ENCODE results near the gene KCND3. TPM values are rescaled to one million over a fixed set of nuclear protein-coding genes. Genes with fewer than 3 reads are reported as not detected.

Gene KCND3
- total and polyA plus RNA-seq, 8 donors: 0.87 to 15.8 (median 4.5) TPM

DNA sequence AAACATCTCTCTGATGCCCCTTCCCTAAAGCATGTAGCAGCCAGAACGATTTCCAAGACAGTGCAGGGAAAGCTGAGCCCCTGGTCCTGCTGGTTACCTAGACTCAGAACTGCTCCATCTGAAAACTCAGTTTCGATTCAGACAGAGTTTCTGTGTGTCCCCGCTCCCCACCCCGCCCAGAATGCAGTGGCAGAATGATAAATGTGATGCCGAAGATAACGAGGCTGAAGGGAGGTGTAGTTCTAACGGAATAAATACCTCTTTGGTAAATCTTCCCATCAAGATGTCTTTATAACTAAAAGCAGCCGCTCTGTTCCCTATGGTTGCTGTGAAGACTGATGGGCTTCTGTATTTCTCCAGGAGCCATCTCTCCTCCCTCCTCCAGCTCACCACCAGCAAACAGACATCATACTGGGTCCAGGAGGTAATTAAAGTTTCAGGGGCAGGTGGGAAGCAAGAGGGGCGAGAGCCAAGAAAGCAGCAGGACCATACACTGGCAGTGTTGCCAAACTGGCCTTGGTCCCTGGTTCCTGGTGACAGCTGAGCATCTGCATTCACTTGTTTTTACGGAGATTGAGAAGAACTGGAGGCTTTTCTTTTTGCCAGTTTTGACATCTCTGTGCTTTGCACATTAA, 156.8 kb downstream of the KCND3 start:
- no peak overlapping the region for H3K27ac ChIP-seq
- DNase-seq: no peak
- TF ChIP-seq POLR2A (IDR thresholded peaks at IDR 0.05) (no peak), EP300 (IDR thresholded peaks at IDR 0.05) (no peak), POLR2AphosphoS5 (IDR thresholded peaks at IDR 0.05) (no peak)
- TF ChIP-seq, protein P1, sequence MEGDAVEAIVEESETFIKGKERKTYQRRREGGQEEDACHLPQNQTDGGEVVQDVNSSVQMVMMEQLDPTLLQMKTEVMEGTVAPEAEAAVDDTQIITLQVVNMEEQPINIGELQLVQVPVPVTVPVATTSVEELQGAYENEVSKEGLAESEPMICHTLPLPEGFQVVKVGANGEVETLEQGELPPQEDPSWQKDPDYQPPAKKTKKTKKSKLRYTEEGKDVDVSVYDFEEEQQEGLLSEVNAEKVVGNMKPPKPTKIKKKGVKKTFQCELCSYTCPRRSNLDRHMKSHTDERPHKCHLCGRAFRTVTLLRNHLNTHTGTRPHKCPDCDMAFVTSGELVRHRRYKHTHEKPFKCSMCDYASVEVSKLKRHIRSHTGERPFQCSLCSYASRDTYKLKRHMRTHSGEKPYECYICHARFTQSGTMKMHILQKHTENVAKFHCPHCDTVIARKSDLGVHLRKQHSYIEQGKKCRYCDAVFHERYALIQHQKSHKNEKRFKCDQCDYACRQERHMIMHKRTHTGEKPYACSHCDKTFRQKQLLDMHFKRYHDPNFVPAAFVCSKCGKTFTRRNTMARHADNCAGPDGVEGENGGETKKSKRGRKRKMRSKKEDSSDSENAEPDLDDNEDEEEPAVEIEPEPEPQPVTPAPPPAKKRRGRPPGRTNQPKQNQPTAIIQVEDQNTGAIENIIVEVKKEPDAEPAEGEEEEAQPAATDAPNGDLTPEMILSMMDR (IDR thresholded peaks at IDR 0.05): no peak
- no peaks in the 10 kb centered on the region for H3K27me3 ChIP-seq
- no peaks in the 10 kb centered on the region for H3K4me1 ChIP-seq
- H3K9me3 ChIP-seq: no peaks in the 10 kb centered on the region
- no peak overlapping the region for H3K4me3 ChIP-seq
- intact Hi-C loops (cut with DNase I; ENCODE audit: low total_unique reads): no loop called here
- WGBS, 5 donors: 70 to 78% (median 76%) methylated on average over 10 of the region's 10 CpGs
- H3K36me3 ChIP-seq: no peaks in the 10 kb centered on the region

DNA sequence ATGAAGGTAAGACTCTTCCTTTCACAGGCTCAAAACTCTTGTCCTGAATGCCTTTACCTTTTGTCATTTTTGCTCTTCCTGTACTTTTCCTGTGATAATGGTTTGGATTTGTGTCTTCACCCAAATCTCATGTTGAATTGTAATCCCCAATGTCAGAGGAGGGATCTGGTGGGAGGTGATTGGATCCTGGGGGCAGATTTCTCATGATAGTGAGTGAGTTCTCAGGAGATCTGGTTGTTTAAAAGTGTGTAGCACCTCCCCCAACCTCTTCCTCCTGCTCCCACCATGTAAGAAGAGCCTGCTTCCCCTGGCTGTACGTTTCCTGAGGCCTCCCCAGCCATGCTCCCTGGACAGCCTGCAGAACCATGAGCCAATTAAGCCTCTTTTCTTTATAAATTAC, 158.3 kb downstream of the KCND3 start:
- no peak for DNase-seq
- Histone ChIP-seq H3K27ac (no peak overlapping the region), H3K4me3 (no peak overlapping the region), H3K36me3 (no peaks in the 10 kb centered on the region), H3K9me3 (no peaks in the 10 kb centered on the region), H3K4me1 (no peaks in the 10 kb centered on the region), H3K27me3 (no peaks in the 10 kb centered on the region)
- TF ChIP-seq, protein P1 (IDR thresholded peaks at IDR 0.05): no peak
- TF ChIP-seq POLR2AphosphoS5 (IDR thresholded peaks at IDR 0.05) (no peak), EP300 (IDR thresholded peaks at IDR 0.05) (no peak), POLR2A (IDR thresholded peaks at IDR 0.05) (no peak)
- intact Hi-C loops (cut with DNase I; ENCODE audit: low total_unique reads): no loop called here
- 14 to 56% (median 30%) methylated on average over 1 of the region's 1 CpG for WGBS, 5 donors

DNA sequence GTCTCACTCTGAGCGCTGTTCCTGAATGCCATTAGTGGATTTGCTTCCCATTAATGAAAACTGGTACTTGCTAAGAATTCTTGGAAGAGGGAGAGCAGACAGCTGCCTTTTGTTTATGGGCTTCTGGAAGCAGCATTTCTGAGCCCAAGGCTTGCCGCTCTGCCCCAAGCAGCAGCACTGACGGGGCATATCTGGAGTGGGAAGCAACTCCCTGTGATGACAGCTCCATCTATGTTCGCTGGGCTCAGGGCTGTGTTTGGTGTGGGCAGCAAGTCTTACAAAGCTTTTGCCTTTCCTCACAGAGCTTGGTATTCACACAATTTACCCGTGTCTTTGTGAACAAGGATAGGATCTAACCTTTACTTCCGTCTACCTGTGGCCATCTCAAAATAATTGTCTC, 161.5 kb downstream of the KCND3 start:
- no peak for TF ChIP-seq POLR2A (IDR thresholded peaks at IDR 0.05)
- TF ChIP-seq POLR2AphosphoS5 (IDR thresholded peaks at IDR 0.05): no peak

DNA sequence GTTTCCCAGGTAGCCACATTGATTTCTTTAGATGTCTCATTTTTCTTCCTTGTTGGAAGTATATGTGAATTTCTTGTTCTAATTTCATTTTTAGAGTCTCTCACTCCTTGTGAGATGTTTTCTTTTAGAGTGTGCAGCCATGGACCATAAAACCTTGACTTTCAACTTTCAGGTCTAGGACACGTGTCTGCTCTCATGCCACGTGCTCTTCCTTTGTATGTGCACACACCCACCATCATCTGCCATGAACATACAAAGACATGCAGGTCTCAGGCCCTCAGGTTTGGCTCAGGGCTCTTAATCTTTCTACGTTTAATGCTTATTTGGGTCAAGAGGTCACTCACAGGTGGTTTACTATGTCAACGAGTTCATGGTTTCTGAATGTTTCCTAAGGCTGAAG, 163.2 kb downstream of the KCND3 start:
- no peaks in the 10 kb centered on the region for H3K36me3 ChIP-seq
- H3K4me3 ChIP-seq: no peak overlapping the region
- TF ChIP-seq, protein P1 (IDR thresholded peaks at IDR 0.05): no peak
- TF ChIP-seq POLR2AphosphoS5 (IDR thresholded peaks at IDR 0.05): no peak
- no peak for TF ChIP-seq POLR2A (IDR thresholded peaks at IDR 0.05)
- TF ChIP-seq EP300 (IDR thresholded peaks at IDR 0.05): no peak
- no peak for DNase-seq
- intact Hi-C loops (cut with DNase I; ENCODE audit: low total_unique reads): no loop called here
- H3K27ac ChIP-seq: no peak overlapping the region
- no peaks in the 10 kb centered on the region for H3K4me1 ChIP-seq
- H3K9me3 ChIP-seq: peaks cover 0 to 11% (median 0%) of the 10 kb centered on the region in 4 donors
- no peaks in the 10 kb centered on the region for H3K27me3 ChIP-seq
- WGBS, 5 donors: 59 to 84% (median 65%) methylated on average over 4 of the region's 4 CpGs

More for the DNA sequence above, 161.5 kb downstream of the KCND3 start:
- Histone ChIP-seq H3K4me3 (no peak overlapping the region), H3K36me3 (no peaks in the 10 kb centered on the region), H3K27ac (no peak overlapping the region), H3K27me3 (no peaks in the 10 kb centered on the region), H3K4me1 (no peaks in the 10 kb centered on the region), H3K9me3 (peaks cover 0 to 11% (median 0%) of the 10 kb centered on the region in 4 donors)
- 65 to 76% (median 68%) methylated on average over 6 of the region's 6 CpGs for WGBS, 5 donors
- intact Hi-C loops (cut with DNase I; ENCODE audit: low total_unique reads): no loop called here
- DNase-seq: no peak

DNA sequence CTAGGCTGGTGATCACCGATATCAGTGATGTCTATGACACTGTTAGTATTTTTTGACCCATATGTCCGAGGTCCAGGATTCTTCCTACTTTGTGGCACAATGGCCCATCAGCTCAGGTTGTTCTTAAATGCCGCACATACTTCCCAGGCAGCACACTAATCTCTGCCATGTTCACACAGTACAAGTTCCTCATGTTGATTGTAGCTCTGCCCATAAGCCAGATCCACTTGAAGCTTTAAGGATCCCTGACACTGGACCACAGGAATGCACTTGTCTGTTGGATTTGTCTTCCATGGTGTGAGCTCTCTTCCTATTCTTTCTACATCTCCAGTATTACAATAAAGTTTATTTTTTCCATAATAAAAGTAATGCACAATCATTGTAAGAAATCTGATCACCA, 164.3 kb downstream of the KCND3 start:
- H3K4me3 ChIP-seq: no peak overlapping the region
- no peak for TF ChIP-seq POLR2A (IDR thresholded peaks at IDR 0.05)
- intact Hi-C loops (cut with DNase I; ENCODE audit: low total_unique reads): no loop called here
- peaks cover 0 to 11% (median 0%) of the 10 kb centered on the region in 4 donors for H3K9me3 ChIP-seq
- DNase-seq: no peak
- H3K36me3 ChIP-seq: no peaks in the 10 kb centered on the region
- H3K27me3 ChIP-seq: no peaks in the 10 kb centered on the region
- no peaks in the 10 kb centered on the region for H3K4me1 ChIP-seq
- 85 to 91% (median 90%) methylated on average over 3 of the region's 3 CpGs for WGBS, 5 donors
- no peak overlapping the region for H3K27ac ChIP-seq
